NK-92 (cell line): ENCODE results near the gene HEYL.

ENCODE experiments used
- DNase-seq: peaks from one replicate; lab custom pipeline; 2025; ENCODE audit not compliant: unreplicated experiment; lab: John Stamatoyannopoulos, UW

Gene HEYL

GRCh38 chr1:39638965-39639304 lies 508 bp downstream of the HEYL start:
- no peak for DNase-seq

- DNase-seq: no peak
Measured at GRCh38 chr1:39637361-39637760, 2.1 kb downstream of the HEYL start.

DNA sequence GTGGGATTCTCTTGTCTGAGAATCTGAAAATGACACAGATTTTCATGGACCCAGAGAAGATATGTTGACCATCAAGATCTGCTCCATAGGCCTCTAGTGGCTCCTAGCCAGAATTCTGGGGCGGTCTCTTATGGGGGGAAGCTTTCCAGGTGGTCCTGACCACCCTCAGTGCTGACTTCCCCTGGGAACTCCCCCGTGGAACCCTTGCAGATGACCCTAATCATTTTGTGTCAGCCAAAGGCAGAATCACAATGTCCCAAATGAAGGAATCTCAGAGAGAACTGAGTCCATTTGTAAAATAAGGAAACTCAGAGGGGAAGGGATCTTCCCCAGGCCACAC lies 3.6 kb downstream of the HEYL start:
- DNase-seq: no peak

- no peak for DNase-seq
Measured at GRCh38 chr1:39635205-39635870, 4.1 kb downstream of the HEYL start.

GRCh38 chr1:39633422-39633821 lies 6.0 kb downstream of the HEYL start:
- no peak for DNase-seq

DNA sequence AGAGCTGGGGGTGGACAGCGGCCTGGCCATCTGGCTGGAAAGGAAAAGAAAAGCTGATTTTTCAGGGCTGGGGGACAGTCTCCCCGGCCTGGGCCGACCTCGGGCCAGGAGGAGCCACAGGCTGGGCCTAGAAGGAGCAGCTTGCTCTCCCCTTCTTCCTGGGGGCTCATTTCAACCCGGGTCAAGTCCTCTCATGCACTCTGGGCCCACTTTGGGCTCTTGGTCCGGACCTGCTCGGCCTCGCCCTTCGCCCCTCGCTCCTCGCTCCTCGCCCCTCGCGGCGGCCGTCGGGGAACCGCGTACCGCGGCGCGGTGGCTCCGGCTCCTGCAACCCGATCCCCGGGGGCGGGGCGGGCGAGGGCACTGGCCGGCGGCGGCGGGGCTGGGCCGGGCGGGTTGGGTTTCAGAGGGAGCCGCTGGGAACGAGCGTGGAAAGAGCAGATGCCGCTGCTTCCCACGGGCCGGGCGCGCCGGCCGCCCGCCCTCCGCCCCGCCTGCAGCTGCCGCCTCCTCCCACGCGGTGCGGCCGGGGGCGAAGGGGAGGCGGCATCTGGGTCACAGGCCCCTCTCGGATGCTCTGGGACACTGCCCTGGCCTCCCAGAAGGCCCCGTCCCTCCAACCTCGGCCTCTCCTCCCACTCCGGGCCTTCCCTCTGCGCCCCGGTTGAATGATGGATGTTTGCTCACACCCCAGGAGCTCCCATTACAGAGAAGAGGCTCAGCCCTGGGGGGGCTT lies 6.6 kb downstream of the HEYL start:
- no peak for DNase-seq

GRCh38 chr1:39632323-39632681 lies 7.1 kb downstream of the HEYL start:
- DNase-seq: no peak

DNA sequence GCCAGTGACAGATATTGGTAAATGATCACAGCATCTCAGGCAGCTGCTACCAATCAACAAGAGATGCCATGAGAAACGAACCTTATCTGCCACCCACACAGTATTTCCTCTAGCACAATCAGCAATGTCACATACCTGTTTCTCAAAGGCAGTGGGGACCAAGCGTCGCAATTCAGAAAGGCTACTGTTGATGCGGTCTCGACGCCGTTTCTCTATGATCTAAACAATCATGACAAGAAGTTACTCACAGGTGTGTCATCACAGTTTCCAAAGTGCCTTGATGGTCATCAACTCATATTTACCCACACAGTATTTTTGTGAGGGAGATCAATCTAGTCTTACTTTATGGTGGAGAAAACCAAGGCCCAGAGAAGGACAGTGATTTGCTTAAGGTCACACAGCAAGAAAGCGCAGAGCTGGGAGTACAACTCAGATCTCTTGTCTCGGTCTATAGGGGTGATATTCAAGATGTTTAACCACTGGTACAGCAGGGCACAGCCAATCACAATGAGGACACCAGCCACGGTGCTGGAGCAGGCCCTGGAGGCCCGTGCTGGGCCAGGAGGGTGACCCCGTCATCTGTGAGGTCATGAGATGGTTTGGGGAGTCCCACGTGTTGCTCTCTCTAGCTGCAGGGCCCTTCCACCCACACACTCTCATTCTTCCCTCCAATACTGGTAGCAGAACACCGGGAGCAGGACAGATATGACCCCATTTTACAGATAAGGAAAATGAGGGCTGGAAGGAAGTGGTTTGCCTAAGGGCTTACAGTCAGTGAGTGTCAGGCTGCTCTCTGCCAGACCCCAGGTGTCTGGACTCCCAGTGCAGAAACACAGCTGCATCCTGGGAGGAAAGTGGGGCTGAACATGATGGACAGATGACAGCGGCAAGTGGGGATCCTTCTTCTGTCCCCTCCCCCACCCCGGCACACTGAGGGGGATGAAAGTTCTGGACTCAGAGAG lies 7.8 kb downstream of the HEYL start:
- DNase-seq: no peak

- no peak for DNase-seq
Measured at GRCh38 chr1:39628807-39629350, 10.6 kb downstream of the HEYL start.

- DNase-seq: no peak
Measured at GRCh38 chr1:39626646-39627045, 12.8 kb downstream of the HEYL start.

GRCh38 chr1:39625462-39626273 lies 13.8 kb downstream of the HEYL start:
- DNase-seq: no peak

GRCh38 chr1:39625009-39625408 lies 14.4 kb downstream of the HEYL start:
- DNase-seq: no peak

DNA sequence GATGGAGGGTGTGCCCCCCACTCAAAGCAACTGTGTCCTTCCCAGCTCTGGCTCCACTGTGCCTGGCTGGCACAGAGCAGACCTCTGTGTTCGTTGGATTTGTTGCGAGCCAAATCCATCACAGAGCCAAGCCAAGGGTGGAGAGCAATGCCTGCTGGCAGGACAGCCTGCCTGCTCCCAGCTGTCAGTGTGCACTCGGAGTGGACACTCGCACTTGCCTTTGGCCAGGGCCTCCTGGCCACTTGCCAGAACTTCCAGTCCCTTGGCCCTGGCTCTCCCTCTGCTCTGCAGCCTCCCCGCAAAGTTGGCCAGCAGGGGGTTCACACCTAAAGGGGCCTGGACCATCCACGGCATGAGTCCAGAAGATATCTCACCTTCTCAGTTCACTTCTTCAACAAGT lies 16.4 kb downstream of the HEYL start:
- DNase-seq: no peak

DNA sequence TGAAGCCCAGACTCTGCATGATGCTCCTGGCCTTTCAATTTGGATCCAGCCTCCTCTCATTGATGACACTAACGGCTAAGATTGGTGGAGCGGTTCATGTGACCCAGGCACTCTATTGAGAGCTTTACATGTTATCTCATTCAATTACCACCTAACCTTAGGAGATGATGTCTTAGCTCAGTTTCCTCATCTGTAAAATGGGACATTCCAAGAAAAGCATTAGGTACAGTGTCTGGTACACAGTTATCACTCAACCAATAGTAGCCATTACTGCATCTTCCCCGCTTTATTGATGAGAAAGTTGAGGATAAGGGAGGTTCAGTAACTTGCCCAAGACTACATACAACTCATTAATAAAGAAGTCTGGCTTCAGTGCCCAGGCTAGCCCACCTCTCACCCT lies 17.0 kb downstream of the HEYL start:
- DNase-seq: no peak

DNA sequence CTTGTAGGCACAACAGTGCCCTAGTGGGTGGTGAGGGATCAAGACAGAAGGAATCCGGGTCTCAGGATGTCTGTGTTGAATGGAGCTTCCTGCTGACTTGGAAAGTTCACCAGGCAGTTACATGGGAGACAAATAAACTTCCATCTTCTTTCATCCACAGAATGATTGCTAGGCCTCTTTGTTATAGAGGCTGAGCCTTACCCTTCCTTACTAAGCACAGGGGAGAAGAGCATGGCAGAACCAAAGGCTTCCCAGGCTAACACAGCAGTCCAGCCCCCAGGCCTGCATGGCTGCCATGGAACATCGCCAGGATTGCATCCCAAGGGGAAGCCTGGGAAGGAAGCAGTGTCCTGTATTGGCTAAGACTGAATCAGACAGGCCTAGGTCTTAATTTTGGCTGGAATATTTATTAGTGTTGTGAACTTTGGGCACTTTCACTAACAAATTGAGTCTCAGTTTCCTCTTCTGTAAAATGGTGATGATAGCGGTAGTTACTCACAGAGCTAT lies 18.7 kb downstream of the HEYL start:
- DNase-seq: no peak

DNA sequence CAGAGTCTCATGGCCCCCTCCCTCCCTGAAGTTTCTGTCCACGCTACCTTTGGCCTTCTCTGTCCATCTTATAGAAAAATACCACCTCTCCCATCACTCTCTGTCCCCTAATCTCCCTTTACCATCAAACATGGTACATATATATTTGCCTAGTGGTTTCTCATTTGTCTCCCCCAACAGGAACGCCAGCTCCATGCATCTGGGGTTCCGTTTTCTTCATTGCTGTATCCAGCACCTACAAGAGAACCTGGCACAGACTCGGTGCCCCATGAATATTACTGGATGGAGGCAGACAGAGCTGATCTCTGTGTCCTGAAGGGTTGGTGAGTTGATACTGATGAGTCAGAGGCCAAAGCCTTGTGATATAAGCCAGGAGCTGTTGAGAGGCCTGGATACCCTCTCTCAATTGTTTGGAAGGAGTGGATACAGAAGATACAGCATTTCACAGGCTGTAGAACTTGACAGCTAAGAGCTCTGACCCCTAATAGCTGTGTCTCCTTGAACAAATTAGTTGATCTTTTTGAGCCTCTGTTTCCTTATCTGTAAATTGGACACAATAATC lies 21.9 kb downstream of the HEYL start:
- DNase-seq: no peak

DNA sequence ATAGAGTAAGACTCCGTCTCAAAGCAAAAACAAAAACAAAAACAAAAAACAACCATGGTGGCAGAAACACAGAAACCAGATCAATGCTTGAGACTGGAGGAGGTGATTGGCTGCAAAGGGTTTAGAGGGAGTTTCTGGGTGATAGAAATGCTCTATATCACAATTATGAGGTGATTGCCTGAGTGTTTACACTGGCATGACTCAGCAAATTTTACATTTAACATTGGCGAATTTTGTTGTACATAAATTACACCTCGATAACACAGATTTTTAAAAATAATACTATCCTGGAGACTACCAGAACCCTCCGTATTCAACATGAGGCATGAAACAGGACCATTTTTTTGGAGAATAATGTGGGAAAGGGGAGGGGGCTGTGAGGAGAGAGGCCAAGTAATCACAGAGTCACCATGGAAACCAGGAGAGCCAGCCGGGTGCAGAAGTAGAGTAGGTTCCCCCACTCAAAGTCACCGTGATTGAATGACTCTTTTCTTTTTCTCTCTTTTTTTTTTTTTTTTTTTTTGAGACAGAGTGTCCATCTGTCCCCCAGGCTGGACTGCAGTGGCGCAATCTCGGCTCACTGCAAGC lies 24.3 kb downstream of the HEYL start:
- no peak for DNase-seq

DNA sequence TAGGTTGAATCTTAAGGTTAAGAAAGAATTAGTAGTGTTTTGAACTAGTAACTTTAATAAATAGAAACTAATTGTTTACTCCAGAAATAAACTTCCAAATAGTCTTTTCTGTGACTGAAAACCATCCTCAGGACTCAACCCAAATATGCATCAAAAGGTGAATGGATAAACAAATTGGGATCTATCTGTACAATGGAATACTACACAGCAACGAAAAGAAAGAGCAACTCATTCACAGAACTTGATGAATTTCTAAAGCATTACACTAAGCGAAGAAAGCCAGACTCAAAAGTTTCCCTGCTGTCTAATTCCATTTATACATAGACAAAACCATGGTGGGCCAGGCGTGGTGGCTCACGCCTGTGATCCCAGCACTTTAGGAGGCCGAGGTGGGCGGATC lies 25.0 kb downstream of the HEYL start:
- no peak for DNase-seq

- no peak for DNase-seq
Measured at GRCh38 chr1:39613250-39613649, 26.2 kb downstream of the HEYL start.
